IMR-90 (cell line): ENCODE data around the gene RMC1. TPM values are rescaled to one million over a fixed set of nuclear protein-coding genes. Genes with fewer than 3 reads are reported as not detected.

Experiments
- ATAC-seq: fragments of 200-7000 bp; cut with Tn5 transposase; 2 replicates; pipeline ENCODE4 v1.9.1; 2020; ENCODE audit warnings: low read depth, mild to moderate bottlenecking, moderate library complexity
- BruUV-seq: library from RNA; stranded (reverse); fragments of 400-500 nt; replicated peaks from 2 replicates; lab custom pipeline; 2021; lab: Mats Ljungman, UMichigan
- CTCF ChIA-PET: fragments of 300-600 bp; formaldehyde crosslinking; extraction: SDS; loops from one replicate; lab custom pipeline; 2021; ENCODE audit warnings: antibody characterized with exemption; lab: Yijun Ruan, JAX
- POLR2A ChIA-PET: fragments of 300-600 bp; sonication (Branson Sonifier 250); formaldehyde crosslinking; loops from one replicate; lab custom pipeline; 2022; ENCODE audit warnings: antibody characterized with exemption; ENCODE audit not compliant: unreplicated experiment; lab: Charles Lee
- DNase-seq: peaks from one replicate; pipeline ENCODE4 v3.0.0; 2013
- H2AFZ ChIP-seq: replicated peaks from 2 replicates; pipeline ENCODE3; 2013; ENCODE audit warnings: low read length, mild to moderate bottlenecking; ENCODE audit not compliant: poor library complexity
- H2AK5ac ChIP-seq: 2 replicates; pipeline ENCODE4 v1.6.1; 2013; ENCODE audit warnings: low read depth, low read length, inconsistent platforms
- H2AK9ac ChIP-seq: replicated peaks from 2 replicates; pipeline ENCODE3; 2013; ENCODE audit warnings: mild to moderate bottlenecking, low read depth, low read length, moderate library complexity; ENCODE audit not compliant: poor library complexity
- H2BK120ac ChIP-seq: 2 replicates; pipeline ENCODE4 v1.6.1; 2013; ENCODE audit warnings: low read depth, low read length, inconsistent platforms
- H2BK15ac ChIP-seq: 3 replicates; pipeline ENCODE4 v1.6.1; 2013; ENCODE audit warnings: low read depth, low read length, inconsistent platforms
- H2BK20ac ChIP-seq: 2 replicates; pipeline ENCODE4 v1.6.1; 2013; ENCODE audit warnings: low read depth, mild to moderate bottlenecking, inconsistent platforms, low read length, moderate library complexity
- H2BK5ac ChIP-seq: 2 replicates; pipeline ENCODE4 v1.6.1; 2013; ENCODE audit warnings: mild to moderate bottlenecking, low read depth, low read length, inconsistent platforms; ENCODE audit not compliant: poor library complexity, severe bottlenecking
- H3K14ac ChIP-seq: replicated peaks from 2 replicates; pipeline ENCODE4 v1.6.1; 2013; ENCODE audit warnings: low read depth, low read length, inconsistent platforms
- H3K18ac ChIP-seq: 2 replicates; pipeline ENCODE4 v1.6.1; 2013; ENCODE audit warnings: low read depth, low read length, control low read depth
- H3K23ac ChIP-seq: 2 replicates; pipeline ENCODE4 v1.6.1; 2013; ENCODE audit warnings: low read depth, low read length, inconsistent platforms
- H3K27ac ChIP-seq: 2 replicates; pipeline ENCODE4 v1.5.1; 2013; ENCODE audit warnings: mild to moderate bottlenecking, control low read depth, low read length; ENCODE audit not compliant: insufficient read depth
- H3K27me3 ChIP-seq: 2 replicates; pipeline ENCODE4 v1.6.1; 2013; ENCODE audit warnings: low read length; ENCODE audit not compliant: control insufficient read depth, insufficient read depth
- H3K36me3 ChIP-seq: 2 replicates; pipeline ENCODE4 v1.6.1; 2013; ENCODE audit warnings: low read length, mixed read lengths; ENCODE audit not compliant: control insufficient read depth, insufficient read depth
- H3K4ac ChIP-seq: 2 replicates; pipeline ENCODE4 v1.6.1; 2013; ENCODE audit warnings: low read depth, low read length, inconsistent platforms
- H3K4me1 ChIP-seq: 2 replicates; pipeline ENCODE4 v1.6.1; 2013; ENCODE audit warnings: low read length, mixed read lengths; ENCODE audit not compliant: control insufficient read depth, insufficient read depth
- H3K4me2 ChIP-seq: 2 replicates; pipeline ENCODE4 v1.6.1; 2013; ENCODE audit warnings: low read depth, mild to moderate bottlenecking, control low read depth, low read length, moderate library complexity
- H3K4me3 ChIP-seq: 2 replicates; pipeline ENCODE4 v1.5.1; 2013; ENCODE audit warnings: low read depth, mild to moderate bottlenecking, control low read depth, low read length, moderate library complexity; ENCODE audit not compliant: insufficient read depth
- H3K56ac ChIP-seq: 2 replicates; pipeline ENCODE4 v1.6.1; 2013; ENCODE audit warnings: low read length, inconsistent platforms; ENCODE audit not compliant: insufficient read depth; ENCODE audit errors: extremely low read depth
- H3K79me1 ChIP-seq, 2 experiments: 2 replicates each; pipeline ENCODE4 v1.6.1; 2013; ENCODE audit warnings: low read length in 2 of 2, inconsistent platforms in 1 of 2, low read depth in 1 of 2
- H3K9ac ChIP-seq: 2 replicates; pipeline ENCODE4 v1.6.1; 2013; ENCODE audit warnings: low read depth, low read length, control low read depth
- H3K9me1 ChIP-seq: 2 replicates; pipeline ENCODE4 v1.6.1; 2013; ENCODE audit warnings: low read length, inconsistent platforms; ENCODE audit not compliant: insufficient read depth
- H3K9me3 ChIP-seq: 2 replicates; pipeline ENCODE4 v1.6.1; 2013; ENCODE audit warnings: low read length; ENCODE audit not compliant: control insufficient read depth, insufficient read depth
- H4K20me1 ChIP-seq: 2 replicates; pipeline ENCODE4 v1.6.1; 2013; ENCODE audit warnings: low read length, inconsistent platforms; ENCODE audit not compliant: insufficient read depth
- H4K5ac ChIP-seq: 2 replicates; pipeline ENCODE4 v1.6.1; 2013; ENCODE audit warnings: mild to moderate bottlenecking, low read depth, low read length, control low read depth
- H4K8ac ChIP-seq, 2 experiments: 2 replicates each; pipeline ENCODE4 v1.6.1; 2013; ENCODE audit warnings: low read depth in 2 of 2, low read length in 2 of 2, control low read depth in 1 of 2, inconsistent platforms in 1 of 2
- H4K91ac ChIP-seq: 2 replicates; pipeline ENCODE4 v1.6.1; 2013; ENCODE audit warnings: low read depth, low read length, inconsistent platforms; ENCODE audit not compliant: insufficient read depth
- BHLHE40 ChIP-seq: fragments of 150-350 bp; IDR thresholded peaks from 2 replicates; pipeline ENCODE4 v1.6.1; 2016; ENCODE audit warnings: mild to moderate bottlenecking, low read depth, low read length
- CEBPB ChIP-seq: IDR thresholded peaks from 2 replicates; pipeline ENCODE4 v1.6.1; 2012; ENCODE audit warnings: low read depth, low read length, improper control_type of control experiment
- CHD1 ChIP-seq: IDR thresholded peaks from 2 replicates; pipeline ENCODE4 v1.6.1; 2012; ENCODE audit warnings: low read depth, low read length, improper control_type of control experiment
- FOS ChIP-seq: fragments of 150-350 bp; IDR thresholded peaks from 2 replicates; pipeline ENCODE4 v1.6.1; 2016; ENCODE audit warnings: low read depth, low read length
- MAFK ChIP-seq: IDR thresholded peaks from 2 replicates; pipeline ENCODE4 v1.6.1; 2012; ENCODE audit warnings: low read depth, low read length, improper control_type of control experiment
- MAZ ChIP-seq: IDR thresholded peaks from 2 replicates; pipeline ENCODE4 v1.6.1; 2012; ENCODE audit warnings: low read depth, mild to moderate bottlenecking, low read length, improper control_type of control experiment, moderate library complexity, borderline replicate concordance
- MXI1 ChIP-seq: IDR thresholded peaks from 2 replicates; pipeline ENCODE4 v1.6.1; 2012; ENCODE audit warnings: low read depth, mild to moderate bottlenecking, low read length, moderate library complexity, borderline replicate concordance
- NFE2L2 ChIP-seq: fragments of 150-350 bp; IDR thresholded peaks from 2 replicates; pipeline ENCODE4 v1.6.1; 2016; ENCODE audit warnings: low read depth, mild to moderate bottlenecking, low read length
- POLR2A ChIP-seq: IDR thresholded peaks from 2 replicates; pipeline ENCODE4 v1.6.1; 2012; ENCODE audit warnings: mild to moderate bottlenecking, low read depth, low read length
- RAD21 ChIP-seq: IDR thresholded peaks from 2 replicates; pipeline ENCODE4 v1.6.1; 2012; ENCODE audit warnings: low read length, improper control_type of control experiment
- RCOR1 ChIP-seq: IDR thresholded peaks from 2 replicates; pipeline ENCODE4 v1.6.1; 2012; ENCODE audit warnings: mild to moderate bottlenecking, low read length, improper control_type of control experiment; ENCODE audit not compliant: insufficient replicate concordance
- RFX5 ChIP-seq: IDR thresholded peaks from 2 replicates; pipeline ENCODE4 v1.8.0; 2012; ENCODE audit warnings: low read depth, mild to moderate bottlenecking, low read length, moderate library complexity
- SMC3 ChIP-seq: fragments of 150-350 bp; IDR thresholded peaks from 2 replicates; pipeline ENCODE4 v1.6.1; 2016; ENCODE audit warnings: low read depth, mild to moderate bottlenecking, antibody characterized with exemption, low read length, moderate library complexity
- USF2 ChIP-seq: fragments of 150-350 bp; IDR thresholded peaks from 2 replicates; pipeline ENCODE4 v1.6.1; 2017; ENCODE audit warnings: mild to moderate bottlenecking, antibody characterized with exemption, low read length, low read depth
- WGBS, 2 experiments: methylation state at CpG; one replicate each; pipeline versions ENCODE4 v1.1.5 to v1.1.7; 2013; ENCODE audit warnings: missing lambda C conversion rate in 2 of 2; ENCODE audit not compliant: insufficient read length in 1 of 2; ENCODE audit errors: extremely low coverage in 2 of 2; 5-methylcytosine and 5-hydroxymethylcytosine counted together
- dilution Hi-C: fragments of 300-500 bp; cut with HindIII; formaldehyde crosslinking; loops from one replicate; pipeline ENCODE4 v1.14.3; 2018; ENCODE audit warnings: low sequenced_read_pairs; ENCODE audit not compliant: unreplicated experiment
- in situ Hi-C: fragments of 300-500 bp; cut with MboI; formaldehyde crosslinking; loops from 3 replicates; pipeline ENCODE4 v1.14.3; 2019; ENCODE audit warnings: low sequenced_read_pairs, inconsistent platforms, mixed read lengths
- intact Hi-C: fragments of 100-400 bp; cut with micrococcal nuclease; formaldehyde crosslinking; loops from 2 replicates; pipeline ENCODE4 v1.10.0; 2022
- polyA plus RNA-seq, 3 experiments: library from polyadenylated mRNA; depleted of rRNA; stranded (reverse); fragments of >200 nt; gene quantifications; 2 replicates each; pipeline ENCODE4 v1.2.3, GENCODE V29; 2012; ENCODE audit warnings: low replicate concordance in 1 of 3
- total RNA-seq: library from RNA; depleted of rRNA; stranded (reverse); fragments of >200 nt; gene quantifications from 2 replicates; pipeline ENCODE4 v1.2.3, GENCODE V29; 2012
- TF ChIP-seq, protein P1 (sequence below): conservative IDR thresholded peaks from 2 replicates; pipeline ENCODE4 v1.5.1; 2012; ENCODE audit warnings: mild to moderate bottlenecking, low read depth, low read length, improper control_type of control experiment
- TF ChIP-seq, protein P2 (sequence below): fragments of 150-350 bp; IDR thresholded peaks from 2 replicates; pipeline ENCODE4 v1.6.1; 2016; ENCODE audit warnings: low read depth, mild to moderate bottlenecking, low read length, moderate library complexity, borderline replicate concordance

RMC1 gene
- total and polyA plus RNA-seq, 2 of the 4 experiments (the other 2 are of a cell fraction) = 14.2 to 18.0 TPM

DNA sequence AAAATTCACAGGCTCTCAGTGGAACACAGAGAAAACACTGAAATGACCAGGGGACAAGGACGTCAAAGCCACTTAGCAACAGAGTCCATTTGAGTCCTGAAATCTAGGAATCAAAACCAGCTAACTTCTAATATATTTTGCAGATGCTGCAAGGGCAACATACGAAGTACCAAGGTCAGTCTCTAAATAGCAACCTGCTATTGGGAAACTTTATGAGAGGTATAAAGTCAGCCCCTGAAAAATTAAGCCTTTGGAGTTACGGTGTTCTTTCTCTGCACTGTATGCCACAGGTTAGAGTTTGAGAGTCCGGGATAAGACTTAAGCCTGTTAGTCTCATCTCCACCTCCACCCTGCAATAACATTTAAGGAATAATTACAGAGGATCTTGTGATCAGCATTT, 69.7 kb downstream of the RMC1 start:
- intact Hi-C loops (no loop called here), in situ Hi-C loops (no loop called here), dilution Hi-C loops (no loop called here)
- Histone ChIP-seq H3K9ac (no peak overlapping the region), H3K9me3 (no peaks in the 10 kb centered on the region), H3K79me1 (peaks cover 23% of the 10 kb centered on the region in 2 experiments), H2BK120ac (no peak overlapping the region), H3K27me3 (no peaks in the 10 kb centered on the region), H3K4me1 (peaks cover 2% of the 10 kb centered on the region; the same call in 1 of the 2 replicates), H3K18ac (no peak overlapping the region), H2BK5ac (no peak overlapping the region), H2BK15ac (no peak overlapping the region), H3K56ac (no peak overlapping the region), H3K23ac (no peak overlapping the region), H3K27ac (no peak overlapping the region), H3K4ac (no peak overlapping the region), H4K5ac (no peak overlapping the region), H3K14ac (0 out of 2 replicates have a peak overlapping the region, but pooled peaks have one; percentile 31), H4K20me1 (peaks cover 31% of the 10 kb centered on the region), H2AK5ac (no peak overlapping the region), H3K4me3 (no peak overlapping the region), H2AFZ (no peak overlapping the region), H4K91ac (no peak overlapping the region), H3K4me2 (no peak overlapping the region), H2AK9ac (no peak overlapping the region), H3K9me1 (peaks cover 10% of the 10 kb centered on the region; the same call in 1 of the 2 replicates), H3K36me3 (peaks cover 22% of the 10 kb centered on the region), H4K8ac (no peak overlapping the region), H2BK20ac (no peak overlapping the region)
- DNase-seq (no peak), ATAC-seq (no peak)
- BruUV-seq = no TSS peak
- POLR2A ChIA-PET = no interaction called here
- CTCF ChIA-PET = no interaction called here
- TF ChIP-seq FOS (no peak), CEBPB (no peak), MXI1 (no peak), RAD21 (no peak), BHLHE40 (no peak), MAFK (no peak), SMC3 (no peak), MAZ (no peak), RCOR1 (no peak), CHD1 (no peak), NFE2L2 (no peak), RFX5 (no peak), POLR2A (no peak), USF2 (no peak)
- TF ChIP-seq, protein P1, sequence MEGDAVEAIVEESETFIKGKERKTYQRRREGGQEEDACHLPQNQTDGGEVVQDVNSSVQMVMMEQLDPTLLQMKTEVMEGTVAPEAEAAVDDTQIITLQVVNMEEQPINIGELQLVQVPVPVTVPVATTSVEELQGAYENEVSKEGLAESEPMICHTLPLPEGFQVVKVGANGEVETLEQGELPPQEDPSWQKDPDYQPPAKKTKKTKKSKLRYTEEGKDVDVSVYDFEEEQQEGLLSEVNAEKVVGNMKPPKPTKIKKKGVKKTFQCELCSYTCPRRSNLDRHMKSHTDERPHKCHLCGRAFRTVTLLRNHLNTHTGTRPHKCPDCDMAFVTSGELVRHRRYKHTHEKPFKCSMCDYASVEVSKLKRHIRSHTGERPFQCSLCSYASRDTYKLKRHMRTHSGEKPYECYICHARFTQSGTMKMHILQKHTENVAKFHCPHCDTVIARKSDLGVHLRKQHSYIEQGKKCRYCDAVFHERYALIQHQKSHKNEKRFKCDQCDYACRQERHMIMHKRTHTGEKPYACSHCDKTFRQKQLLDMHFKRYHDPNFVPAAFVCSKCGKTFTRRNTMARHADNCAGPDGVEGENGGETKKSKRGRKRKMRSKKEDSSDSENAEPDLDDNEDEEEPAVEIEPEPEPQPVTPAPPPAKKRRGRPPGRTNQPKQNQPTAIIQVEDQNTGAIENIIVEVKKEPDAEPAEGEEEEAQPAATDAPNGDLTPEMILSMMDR = no peak
- TF ChIP-seq, protein P2, sequence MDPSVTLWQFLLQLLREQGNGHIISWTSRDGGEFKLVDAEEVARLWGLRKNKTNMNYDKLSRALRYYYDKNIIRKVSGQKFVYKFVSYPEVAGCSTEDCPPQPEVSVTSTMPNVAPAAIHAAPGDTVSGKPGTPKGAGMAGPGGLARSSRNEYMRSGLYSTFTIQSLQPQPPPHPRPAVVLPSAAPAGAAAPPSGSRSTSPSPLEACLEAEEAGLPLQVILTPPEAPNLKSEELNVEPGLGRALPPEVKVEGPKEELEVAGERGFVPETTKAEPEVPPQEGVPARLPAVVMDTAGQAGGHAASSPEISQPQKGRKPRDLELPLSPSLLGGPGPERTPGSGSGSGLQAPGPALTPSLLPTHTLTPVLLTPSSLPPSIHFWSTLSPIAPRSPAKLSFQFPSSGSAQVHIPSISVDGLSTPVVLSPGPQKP = no peak
- WGBS, 2 experiments = no CpG with 5 or more reads among the region's 4 CpGs
